Measurements from ENCODE around the gene TRRAP.
A peak's percentile ranks its signal among the peaks of the same experiment; 100 is the strongest.
"Not testable (repeated sequence)": the region's sequence is repeated elsewhere in the genome, so short reads cannot be mapped to it uniquely, and the experiment has no call there.

The TRRAP gene

DNA sequence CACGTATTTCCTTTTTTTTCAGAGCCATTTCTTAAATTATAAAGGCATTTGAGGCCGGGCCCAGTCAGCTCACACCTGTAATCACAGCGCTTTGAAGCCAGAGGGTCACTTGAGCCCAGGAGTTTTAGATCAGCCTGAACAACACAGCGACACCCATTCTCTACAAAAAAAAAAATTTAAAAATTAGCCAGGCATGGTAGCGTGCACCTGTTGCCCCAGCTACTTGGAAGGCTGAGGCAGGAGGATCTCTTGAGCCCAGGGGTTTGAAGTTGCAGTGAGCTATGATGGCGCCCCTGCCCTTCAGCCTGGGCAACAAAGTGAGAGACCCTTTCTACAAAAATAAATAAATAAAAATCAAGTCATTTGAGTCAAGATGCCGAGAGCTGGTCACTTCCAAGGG, 11.6 kb upstream of the TRRAP start:
- no peak for DNase-seq

DNA sequence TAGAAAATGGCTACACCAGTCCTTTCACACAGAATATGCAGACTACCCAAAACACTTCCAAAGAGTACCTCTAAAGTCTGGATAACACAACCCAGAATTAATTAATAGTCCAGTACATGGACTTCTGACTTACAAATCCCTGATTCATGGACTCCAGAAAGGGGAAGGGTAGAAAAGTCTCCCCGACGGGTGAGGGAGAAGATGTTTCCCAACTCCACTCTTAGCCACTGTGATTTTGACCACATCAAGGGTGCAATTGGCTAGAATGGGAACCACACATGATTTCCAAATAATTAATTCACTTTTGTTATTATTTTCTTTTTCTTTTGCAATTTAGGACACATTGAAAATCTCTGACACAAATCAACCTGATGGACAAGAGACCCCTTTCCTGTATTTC, 9.9 kb upstream of the TRRAP start:
- no peak for DNase-seq

DNA sequence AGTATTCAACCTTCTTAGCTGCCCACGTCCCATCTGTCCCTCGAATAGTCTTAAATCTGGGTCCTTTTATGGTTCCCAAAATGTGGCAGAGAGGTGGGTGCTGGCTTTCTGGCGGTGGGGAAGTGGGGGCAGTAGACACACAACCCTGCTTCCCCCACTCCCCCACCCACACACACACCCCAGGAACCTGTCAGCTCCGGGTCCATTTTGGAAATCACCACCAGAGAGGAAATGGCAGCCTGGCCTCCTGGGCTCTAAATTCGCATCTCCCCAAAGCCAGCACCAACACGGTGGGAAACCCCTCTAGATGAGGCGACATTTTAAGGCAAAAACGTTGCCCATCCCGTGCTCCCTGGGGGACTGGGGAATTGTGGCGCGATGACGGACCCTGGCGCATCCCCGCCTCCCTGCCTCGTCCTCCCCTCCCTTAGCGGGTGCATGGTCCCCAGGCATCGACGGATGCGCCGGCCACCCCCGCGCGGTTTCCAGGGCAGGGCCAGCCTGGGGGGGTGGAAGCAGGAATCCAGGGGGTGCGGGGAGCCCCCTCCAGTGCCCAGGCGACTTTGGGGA, 9.2 kb upstream of the TRRAP start:
- no peak for DNase-seq

DNA sequence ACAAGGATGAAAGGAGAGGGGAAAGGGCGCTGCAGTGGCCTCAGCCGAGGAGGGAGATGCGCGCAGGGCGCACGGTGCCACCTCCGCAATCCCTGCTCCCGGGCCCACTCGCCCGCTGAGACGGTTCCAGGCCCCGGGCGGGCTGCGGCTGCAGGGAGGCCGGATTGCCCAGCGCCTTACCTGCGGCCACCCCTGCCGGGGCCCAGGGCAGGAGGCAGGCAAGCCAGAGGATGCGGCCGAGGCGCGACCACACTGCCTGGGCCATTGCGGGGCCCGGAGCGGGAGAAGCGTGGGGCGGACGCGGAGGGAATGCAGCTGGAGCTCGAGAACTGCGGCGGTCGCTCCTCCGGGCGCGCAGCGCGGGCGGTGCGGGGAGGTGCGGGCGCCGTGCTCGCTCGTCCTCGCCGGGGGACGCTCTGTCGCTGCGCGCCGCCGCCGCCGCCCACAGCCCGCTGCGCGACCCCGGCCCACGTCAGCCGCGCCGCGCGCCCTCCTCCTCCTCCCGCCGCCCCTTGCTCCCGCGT, 8.7 kb upstream of the TRRAP start, which contains the start of gene TMEM130:
Gene TMEM130 (minus strand): TSS at position 418 of the 524 bp plus-strand sequence. CDS start 153 bp downstream, at position 265.
- DNase-seq = peak; percentile 3

DNA sequence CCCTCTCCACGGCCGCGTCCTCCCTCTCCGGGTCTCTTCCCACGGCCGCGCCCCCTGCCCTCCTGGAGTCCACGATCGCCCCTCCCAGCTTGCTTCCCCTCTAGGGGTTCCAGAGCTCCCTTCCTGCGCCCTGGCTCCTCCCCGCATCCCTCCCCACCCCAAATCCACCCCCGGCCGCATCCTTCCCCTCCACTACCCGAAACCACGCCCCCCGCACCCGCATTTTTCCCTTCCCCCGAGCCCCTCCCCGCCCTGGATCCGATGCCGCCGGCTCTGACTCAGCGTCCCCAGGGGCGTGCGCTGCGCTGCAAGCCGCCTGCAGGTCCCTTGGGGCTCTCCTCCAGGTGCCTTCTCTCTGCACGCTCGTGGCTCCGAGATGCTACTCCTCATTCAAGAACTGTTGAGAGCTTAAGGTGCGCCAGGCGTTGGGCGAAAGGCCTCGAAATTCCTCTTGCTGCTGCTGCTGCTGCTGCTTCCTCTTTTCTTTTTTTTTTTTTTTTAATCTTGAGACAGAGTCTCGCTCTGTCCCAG, 8.1 kb upstream of the TRRAP start:
- peak; percentile 79 for DNase-seq

DNA sequence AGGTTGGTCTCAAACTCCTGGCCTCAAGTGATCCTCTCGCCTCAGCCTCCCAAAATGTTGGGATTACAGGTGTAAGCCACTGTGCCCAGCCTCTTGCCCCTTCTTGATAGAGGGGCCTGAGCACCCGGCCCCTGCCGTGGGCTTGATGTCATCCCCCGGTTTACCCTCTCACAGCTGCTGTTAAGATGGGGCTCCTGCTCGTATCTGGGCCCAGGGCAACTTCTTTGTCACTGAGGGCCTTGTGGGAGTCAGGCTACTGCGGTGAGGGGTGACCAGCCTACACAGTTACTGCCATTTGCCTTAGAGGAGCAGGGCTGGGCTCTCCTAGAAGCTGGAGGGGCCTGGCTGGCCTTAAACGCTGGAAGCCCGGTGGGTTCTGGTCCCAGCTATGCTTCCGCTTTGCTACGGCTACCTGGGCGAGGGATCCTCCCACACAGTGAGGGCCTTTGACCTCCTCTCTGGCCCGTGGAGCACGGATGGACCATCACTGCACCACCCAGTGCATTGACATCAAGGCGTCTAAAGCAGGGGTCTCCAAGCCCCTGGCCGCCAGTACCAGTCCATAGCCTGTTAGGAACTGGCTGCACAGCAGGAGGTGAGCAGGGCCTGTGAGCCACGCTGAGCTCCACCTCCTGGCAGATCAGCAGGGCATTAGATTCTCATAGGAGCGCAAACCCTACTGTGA, 7.4 kb upstream of the TRRAP start:
- no peak for DNase-seq

DNA sequence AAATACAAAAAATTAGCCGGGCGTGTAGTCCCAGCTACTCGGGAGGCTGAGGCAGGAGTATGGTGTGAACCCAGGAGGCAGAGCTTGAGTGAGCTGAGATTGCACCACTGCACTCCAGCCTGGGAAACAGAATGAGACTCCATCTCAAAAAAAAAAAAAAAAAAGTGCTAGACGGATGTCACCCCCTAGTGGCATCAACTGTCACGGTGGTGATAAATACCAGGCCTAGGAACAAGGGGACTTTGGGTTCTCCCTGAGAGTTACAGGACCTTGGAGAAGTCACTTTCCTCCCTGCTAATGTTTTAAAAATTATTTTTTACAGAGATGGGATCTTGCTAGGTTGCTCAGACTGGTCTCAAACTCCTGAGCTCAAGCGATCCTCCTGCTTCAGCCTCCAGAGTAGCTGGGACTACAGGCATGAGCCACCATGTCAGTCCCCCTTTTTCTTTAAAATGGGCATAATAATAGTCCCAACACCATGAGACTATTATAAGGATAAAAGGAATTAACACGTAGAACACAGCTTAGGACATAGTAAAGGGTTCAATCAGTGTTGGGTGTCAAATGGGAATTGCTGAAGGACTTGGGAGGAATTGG, 5.9 kb upstream of the TRRAP start:
- DNase-seq = peak; percentile 29

DNA sequence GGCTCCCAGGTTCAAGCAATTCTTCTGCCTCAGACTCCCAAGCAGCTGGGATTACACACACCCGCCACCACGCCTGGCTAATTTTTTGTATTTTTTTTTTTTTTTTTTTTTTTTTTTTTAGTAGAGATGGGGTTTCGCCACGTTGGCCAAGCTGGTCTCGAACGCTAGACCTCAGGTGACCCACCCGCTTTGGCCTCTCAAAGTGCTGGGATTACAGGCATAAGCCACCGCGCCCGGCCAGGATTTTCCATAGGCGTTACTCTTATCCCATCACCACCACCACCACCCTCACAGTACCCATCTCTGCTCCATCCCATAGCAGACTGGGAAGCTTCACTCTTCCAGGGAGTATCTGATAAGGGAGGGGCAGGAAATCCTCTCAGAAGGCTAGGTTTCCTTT, 4.7 kb upstream of the TRRAP start:
- DNase-seq = not testable (repeated sequence)

DNA sequence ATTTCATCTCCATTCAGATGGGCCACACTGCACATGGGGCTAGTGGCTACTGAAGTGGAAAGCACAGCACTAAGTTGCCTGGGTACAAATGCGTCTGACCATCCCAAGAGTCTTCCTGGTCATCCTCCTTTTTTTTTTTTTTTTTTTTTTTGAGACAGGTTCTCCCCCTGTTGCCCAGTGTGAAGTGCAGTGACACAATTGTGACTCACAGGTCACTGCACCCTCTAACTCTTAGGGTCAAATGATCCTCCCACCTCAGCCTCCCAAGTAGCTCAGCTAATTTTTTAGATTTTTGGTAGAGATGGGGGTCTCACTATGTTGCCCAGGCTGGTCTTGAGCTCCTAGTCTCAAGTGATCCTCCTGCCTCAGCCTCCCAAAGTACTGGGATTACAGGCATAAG, 3.4 kb upstream of the TRRAP start:
- no peak for DNase-seq

DNA sequence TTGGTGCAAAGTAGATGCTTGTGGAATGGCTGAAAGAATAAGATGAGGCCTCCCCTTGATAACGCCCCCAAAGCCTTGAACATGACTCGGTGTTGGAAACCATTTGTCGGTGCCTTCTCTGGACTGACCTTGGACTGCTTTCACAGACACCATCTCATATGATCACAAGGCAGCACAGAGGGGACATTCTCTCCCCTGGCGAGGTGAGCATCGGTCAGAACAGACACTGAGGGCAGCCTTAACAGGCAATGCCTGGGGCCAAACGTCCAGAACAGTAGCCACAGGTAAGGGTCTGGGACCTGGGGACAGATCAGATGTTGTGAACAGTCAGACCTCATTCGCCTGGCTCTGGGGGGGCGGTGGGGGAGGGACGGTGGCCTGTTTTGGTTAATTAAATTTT, 2.8 kb upstream of the TRRAP start:
- DNase-seq = no peak

DNA sequence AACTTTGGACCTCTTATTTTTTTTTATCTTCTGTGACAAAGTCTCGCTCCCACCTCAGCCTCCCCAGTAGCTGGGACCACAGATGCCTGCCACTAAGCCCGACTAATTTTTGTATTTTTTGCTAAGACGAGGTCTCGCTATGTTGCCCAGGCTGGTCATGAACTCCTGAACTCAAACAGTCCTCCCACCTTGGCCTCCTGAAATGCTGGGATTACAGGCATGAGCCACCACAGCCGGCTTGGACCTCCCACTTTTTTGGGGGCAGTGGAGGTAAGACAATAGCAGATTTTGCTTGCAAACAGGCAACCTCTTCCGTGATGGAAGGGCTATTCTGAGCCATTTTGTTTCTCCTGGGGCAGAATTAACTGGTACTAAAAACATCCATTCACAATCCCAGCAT, 1.2 kb upstream of the TRRAP start:
- DNase-seq = no peak

DNA sequence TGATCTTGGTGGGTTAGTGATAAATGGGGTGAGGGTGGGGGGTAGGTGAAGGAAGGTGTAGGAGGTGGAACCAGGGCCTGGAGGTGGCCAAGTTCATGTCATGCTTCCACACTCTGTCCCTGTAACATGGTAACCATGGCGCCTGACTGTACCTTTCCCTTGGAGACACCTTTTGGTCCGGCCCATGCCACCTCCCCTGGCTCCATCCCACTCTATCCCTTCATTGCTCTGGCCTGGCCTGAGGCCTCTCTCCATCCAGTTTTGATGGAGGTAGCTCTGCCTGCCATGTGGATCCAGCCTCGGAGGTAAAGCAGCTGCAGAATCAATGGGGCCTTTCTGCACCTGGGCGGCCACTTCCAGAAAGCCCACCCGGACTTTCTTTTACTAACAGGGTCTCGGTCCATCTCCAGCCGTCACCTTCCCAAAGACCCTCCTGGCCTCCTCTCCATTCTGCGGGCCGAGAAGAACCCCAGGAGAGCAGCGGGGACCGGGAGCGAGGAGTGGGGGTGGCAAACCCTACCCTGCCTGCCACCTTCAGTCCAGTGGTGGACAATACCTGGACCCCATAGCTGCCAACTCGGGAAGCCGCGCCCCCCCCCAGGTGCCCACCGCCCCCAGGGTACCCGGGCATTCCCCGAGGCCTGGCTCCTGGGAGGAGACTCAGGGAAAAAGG, 504 bp upstream of the TRRAP start:
- no peak for DNase-seq

DNA sequence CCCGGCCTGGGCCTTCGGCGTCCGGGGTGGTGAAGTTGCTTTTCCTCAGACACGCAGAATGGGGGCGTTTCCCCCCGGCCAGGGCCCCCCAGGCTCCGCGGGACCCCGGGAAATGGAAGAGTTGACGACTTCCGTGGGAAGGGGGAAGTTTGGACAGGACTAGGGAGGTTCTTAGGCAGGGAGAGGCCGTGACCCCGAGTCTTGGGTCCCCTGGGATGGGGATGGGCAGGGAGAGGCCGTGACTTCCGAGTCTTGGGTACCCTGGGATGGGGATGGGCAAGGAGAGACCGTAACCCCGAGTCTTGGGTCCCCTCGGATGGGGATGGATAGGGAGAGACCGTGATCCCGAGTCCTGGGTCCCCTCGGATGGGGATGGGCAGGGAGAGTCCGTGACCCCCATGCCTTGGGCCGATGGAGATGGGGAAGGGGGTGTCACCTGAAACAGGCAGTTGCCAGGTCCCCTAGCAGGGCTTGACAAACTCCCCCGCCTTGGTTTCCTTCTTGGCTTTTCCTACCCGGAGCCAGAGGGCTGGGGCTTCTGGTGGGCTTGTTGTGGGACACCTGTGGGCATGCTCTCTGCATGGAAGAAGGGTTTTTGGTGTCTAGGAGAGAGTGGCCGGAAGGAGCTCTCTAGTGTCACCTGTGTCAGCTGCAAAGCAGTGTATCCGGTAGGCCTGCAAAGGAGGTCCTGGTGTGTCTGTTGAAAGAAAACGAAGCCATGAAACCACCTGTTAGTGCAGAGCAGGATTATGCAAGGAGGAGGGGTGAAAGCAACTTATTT, 1.1 kb downstream of the TRRAP start:
- peak; percentile 66 for DNase-seq

DNA sequence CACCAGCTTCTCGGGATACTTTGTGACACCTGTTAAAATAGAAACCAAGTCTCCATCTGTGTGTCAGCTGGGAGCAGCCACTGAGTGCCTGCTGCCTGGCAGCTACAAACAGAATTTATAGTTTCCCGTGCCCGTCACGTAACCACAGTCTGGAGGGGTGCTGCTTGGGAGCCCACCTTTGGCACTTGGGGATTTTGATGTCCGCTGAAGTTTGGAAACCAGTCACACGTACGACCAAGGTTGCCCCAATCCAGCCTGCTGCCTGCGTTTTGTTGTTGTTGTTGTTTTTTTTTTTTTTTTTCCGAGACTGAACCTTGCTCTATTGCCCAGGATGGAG, 1.6 kb downstream of the TRRAP start:
- no peak for DNase-seq

DNA sequence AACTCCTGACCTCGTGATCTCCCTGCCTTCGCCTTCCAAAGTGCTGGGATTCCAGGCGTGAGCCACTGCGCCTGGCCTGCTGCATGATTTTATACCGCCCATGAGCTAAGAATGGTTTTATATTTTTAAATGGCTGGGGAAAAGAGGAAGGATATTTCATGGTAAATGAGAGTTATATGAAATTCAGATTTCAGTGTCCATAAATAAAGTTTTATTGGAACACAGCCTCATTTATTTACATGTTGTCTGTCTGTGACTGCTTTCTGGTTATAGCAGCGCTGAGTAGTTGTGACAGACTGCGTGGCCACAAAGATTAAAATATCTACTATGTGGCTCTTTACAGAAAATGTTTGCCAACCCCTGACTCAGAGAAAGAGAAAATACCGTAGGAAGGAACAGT, 2.2 kb downstream of the TRRAP start:
- DNase-seq = no peak

DNA sequence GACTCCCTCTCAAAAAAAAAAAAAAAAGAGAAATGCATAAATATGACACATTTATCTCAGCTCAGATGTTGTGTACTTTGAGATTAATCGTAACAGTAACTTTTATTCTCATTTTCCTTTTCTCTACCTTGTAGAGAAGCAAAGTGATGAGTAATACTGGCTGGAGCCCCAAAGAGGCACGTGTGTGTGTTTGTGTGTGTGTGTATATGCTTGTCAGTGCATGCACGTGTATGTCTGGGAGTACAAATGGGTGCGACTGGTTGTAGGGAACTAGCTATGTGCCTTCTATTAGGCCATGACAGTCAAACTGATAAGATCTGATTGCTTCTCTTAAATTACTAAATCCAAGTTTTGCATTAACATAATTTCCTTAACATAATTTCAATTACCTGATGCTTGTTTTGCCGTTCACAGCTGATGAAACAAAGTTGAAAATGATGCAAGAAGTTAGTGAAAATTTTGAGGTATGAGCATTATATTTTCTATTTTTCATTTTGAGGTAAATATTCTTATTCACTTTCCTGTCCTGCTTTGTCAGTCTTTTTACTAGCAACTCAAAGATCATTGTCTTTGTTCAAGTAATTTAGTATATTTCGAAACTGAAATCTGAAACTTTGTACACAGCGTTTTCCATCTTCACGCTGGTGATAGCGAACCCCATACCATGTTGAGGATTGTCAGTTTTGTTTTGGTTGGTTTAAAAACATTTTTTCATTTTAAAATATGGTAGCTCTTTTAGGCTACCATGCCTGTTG, 3.4 kb downstream of the TRRAP start:
- DNase-seq = peak; percentile 47

DNA sequence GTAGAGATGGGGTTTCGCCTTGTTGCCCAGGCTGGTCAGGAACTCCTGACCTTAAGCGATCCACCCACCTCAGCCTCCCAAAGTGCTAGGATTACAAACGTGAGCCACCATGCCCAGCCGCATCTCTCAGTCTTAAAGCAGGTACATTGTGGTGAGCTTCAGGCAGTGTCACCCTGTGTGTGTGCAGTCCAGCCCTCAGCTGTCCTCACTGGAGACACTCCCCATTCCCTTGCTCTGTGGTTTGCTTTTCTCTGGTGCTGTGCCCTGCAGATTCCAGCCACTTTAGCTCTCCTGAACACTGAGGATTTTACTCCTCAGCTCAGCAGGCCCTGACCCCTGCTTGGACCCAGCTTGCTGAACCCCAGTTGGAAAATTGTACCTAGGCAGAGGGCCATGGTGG, 6.1 kb downstream of the TRRAP start:
- DNase-seq = no peak

DNA sequence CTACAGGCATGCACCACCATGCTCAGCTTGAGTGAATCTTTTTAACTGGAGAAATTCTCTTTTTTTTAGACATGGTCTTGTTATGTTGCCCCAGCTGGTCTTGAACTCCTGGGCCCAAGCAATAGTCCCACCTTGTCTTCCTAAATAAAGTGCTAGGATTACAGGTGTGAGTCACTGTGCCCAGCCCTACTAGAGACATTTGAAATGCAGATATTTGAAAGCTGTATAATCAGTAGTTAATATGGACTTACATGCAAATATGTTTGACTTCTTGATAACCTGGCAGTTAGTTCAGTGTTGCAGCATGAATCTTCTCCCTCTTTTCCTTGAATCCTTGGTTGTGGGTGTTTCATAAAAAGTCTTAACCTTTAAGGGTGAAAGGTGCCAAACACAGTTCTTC, 8.7 kb downstream of the TRRAP start:
- DNase-seq = no peak

DNA sequence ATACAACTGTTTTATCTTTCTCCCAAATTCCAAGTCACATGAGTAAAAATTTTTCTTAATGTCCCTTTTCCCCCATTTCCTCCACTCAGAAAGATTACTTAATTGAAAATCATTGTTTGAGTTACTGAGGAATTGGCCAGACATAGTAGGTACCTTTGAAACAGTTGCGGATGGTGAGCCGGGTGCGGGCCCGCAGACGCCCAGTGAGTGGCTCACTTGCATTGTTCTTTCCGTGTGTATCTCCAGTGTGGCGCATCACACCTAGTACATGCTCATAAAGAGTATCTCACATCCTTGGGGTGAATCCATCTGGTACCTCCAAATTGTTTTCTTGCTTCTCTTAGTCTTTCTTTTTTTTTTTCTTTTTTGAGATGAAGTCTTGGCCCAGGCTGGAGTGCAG, 14.3 kb downstream of the TRRAP start:
- no peak for DNase-seq

DNA sequence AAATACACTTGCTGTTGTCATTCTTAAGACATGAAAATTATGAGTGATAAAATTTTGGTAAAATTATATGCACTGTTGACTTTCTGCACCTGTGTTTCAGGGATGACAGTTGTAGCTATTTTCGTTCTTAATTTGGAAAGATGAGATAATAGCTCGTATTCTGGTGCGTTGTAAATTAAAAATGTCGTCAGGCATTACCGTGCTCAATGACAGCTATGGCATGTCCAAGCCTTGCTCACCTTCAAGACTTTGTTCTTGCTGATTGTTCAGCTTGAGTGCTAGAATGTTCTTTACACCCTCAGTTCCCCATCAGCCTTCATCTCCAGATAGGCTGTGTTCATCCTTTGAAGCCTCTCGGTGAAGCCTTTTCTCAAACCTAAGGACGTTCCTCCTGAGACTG, 21.5 kb downstream of the TRRAP start:
- no peak for DNase-seq

DNA sequence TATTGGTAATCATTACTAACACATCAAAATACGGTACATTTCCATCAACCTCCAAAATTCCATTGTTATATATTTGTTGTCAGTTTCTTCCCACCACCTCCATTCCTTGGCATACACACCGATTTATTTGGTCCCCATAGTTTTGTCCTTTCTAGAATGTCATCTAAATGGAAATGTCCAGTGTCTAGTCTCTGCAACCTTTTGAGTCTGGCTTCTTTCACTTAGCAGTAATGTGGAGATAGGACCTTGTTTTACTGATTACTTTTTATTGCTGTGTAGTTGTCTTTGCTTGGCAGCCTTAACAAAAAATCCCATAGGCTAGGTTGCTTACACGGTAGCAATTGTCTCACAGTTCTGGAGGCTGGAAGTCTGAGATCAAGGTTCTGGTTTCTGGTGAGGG, 22.5 kb downstream of the TRRAP start:
- no peak for DNase-seq

DNA sequence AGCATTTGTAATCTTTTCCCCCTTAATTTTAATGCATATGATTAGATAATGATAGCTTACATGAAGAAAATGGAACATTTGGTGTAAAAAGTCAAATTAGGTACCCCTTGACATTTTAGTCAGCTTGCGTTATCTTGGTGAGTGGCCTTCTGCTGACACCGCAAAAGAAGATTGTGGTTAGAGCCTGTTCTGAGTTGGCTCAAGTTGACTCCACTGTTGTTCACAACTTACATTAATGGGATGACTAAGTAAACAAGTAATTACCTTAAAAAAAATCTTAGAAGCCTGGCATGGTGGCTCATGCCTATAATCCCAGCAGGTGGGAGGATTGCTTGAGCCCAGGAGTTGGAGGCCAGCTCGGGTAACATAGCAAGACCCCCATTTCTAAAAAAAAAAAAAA, 24.2 kb downstream of the TRRAP start:
- no peak for DNase-seq
